SKM-1 (cell line): Measurements from ENCODE around the gene PADI3.

ENCODE experiments used
- DNase-seq: peaks from one replicate; lab custom pipeline; 2025; ENCODE audit not compliant: unreplicated experiment; lab: John Stamatoyannopoulos, UW

PADI3 gene, protein sequence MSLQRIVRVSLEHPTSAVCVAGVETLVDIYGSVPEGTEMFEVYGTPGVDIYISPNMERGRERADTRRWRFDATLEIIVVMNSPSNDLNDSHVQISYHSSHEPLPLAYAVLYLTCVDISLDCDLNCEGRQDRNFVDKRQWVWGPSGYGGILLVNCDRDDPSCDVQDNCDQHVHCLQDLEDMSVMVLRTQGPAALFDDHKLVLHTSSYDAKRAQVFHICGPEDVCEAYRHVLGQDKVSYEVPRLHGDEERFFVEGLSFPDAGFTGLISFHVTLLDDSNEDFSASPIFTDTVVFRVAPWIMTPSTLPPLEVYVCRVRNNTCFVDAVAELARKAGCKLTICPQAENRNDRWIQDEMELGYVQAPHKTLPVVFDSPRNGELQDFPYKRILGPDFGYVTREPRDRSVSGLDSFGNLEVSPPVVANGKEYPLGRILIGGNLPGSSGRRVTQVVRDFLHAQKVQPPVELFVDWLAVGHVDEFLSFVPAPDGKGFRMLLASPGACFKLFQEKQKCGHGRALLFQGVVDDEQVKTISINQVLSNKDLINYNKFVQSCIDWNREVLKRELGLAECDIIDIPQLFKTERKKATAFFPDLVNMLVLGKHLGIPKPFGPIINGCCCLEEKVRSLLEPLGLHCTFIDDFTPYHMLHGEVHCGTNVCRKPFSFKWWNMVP

DNA sequence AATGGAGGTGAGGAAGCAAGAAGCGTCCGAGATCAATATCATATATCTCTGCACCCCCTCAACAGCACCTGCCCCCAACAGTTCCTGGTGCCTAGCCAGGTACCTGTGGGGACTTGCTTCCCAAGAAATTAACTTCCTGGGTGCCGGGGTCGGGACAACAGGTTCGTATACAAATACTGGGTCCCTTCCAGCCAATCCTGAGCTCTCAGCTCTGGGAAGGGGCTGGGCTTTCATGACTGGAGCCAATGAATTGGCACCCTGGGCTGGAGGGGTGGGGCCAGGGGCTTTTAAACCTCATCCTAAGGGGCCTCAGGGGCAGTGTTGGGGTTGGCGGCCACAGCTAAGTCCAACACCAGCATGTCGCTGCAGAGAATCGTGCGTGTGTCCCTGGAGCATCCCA is at the start of gene PADI3:
Gene PADI3 (plus strand): TSS at position 318 of the 400 bp plus-strand sequence. CDS start 40 bp downstream, at position 358.
- DNase-seq = no peak

GRCh38 chr1:17199267-17200044 is 49.4 kb upstream of the PADI3 start:
- DNase-seq = no peak

DNA sequence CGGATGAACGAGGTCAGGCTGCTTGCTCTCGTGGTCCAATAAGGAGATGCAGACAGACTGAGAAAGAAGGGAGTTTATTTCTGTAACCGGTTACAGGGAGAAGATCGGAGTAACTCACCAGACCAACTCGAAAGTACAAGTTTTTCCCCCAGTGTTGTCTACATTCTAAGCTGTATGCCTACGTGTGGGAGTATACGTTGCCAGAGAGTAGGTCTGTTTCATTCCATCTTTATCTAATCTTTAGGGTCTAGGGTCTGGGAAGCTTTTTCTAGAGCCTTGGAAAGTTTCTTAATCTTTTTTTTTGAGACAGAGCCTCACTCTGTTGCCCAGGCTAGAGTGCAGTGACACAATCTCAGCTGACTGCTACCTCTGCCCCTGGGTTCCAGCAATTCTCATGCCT is 48.7 kb upstream of the PADI3 start:
- DNase-seq = no peak

DNA sequence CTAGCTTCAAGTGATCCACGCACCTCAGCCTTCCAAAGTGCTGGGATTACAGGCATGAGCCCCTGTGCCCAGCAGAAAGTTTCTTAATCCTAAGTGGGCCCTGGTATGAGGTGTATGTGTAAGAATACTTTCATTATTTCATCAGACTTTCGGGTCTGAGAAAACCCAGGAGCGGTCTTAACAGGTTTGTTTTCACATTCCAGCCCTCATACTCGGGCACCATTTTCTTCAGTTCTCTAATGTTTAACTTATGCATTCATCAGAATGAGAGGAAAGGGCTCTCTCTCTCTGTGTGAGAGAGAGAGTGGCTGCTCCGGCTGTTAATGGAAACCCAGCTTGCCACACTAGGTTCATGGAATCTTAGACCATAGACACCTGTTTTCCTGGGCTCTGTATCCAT is 48.1 kb upstream of the PADI3 start:
- no peak for DNase-seq

DNA sequence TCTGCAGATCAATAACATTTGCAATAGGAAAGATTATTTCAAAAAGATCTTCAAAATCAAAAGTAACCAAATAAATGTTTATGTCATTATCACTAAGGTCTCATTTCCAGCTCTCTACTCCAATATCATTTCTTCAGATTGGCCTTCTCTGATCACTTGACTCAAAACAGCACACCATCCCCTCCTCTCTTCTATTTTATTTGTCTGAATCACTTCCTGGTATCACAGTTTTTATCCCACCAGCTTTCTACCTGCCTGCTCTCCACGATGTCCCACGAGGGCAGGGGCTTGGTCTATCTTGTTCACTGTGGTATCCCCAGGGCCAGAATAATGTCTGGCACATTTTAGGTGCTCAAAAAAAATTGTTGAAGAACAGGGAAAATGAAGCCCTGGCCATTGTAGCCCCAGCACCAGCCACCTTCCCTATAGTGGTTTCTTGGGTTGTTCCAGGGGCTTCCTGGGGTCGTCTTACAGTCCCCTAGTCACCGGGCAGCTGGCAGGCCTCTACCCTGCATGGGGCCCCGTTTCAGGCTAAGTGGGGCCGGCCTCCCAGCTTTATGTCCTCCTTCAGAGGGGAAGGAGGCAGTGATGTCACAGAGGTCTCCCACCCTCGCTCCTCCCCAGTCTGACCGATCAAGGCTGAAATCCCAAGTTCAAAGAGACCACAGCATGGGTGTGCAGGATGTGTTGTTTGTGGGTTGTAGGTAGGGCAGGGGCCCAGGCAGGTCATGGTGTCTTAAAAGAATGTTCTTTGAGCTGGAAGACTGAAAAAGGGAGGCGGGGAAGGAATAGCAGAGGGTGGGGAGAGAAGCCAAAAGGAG is 47.5 kb upstream of the PADI3 start:
- DNase-seq = no peak

DNA sequence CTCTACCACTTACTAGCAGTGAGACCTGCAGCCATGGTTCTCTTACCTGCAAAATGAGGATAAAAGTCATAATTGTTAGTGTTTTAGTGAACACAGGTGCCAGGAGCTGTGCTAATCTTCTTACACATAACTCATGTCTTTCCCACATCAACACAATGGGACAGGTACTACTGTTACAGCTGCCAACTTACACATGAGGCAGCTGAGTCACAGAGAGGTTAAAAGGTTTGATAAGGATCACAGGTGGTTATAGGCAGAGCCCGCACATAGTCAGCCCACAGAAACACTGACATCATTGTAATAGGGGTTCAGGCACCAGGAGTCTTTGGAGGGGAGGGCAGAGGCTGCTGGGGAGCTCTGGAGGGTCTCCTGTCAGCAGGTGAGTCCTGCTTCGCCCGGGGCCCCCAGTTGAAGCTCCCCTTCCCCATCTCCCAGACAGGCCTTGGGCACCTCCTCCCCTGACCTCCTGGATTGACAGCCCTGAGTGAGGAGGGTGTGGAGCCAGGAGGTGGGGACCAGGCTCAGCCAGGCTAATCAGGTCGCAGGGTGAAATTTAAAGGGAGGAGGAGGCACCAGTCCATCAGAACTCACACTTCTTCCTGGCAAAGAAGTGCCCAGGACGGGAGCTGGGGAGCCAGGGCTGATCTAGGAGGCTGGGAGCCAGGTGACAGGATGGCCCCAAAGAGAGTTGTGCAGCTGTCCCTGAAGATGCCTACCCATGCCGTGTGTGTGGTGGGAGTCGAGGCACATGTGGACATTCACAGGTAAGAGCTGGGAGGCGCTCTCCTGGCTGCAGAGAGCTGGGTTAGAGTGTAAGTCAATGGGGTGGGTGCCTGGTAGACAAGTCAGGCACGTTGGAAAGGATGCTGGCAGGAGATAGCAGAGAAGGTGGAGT is 44.1 kb upstream of the PADI3 start, which contains the start of gene PADI1:
Gene PADI1 (plus strand): TSS at position 583 of the 895 bp plus-strand sequence. CDS start 90 bp downstream, at position 673.
- DNase-seq = no peak

- no peak for DNase-seq
Measured at GRCh38 chr1:17205652-17206051, 43.2 kb upstream of the PADI3 start.

DNA sequence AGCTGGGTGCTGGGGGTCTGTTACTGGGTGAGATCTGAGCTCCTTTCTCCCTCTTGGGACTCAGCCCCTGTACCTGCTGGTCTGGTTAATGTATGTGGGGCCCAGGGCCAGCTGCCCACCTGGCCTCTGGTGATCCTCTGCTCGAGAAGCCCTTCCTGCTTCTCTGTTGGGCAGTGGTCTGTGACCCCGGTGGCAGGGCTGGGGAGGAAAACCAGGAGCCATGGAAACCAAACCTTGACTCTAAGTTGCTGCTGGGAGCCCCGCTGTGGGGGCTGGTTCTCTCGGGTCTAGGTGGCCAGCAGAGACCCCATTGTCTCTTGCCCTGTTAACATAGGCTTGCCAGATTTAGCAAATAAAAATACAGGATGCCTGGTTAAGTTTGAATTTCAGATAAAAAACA is 42.7 kb upstream of the PADI3 start:
- no peak for DNase-seq

DNA sequence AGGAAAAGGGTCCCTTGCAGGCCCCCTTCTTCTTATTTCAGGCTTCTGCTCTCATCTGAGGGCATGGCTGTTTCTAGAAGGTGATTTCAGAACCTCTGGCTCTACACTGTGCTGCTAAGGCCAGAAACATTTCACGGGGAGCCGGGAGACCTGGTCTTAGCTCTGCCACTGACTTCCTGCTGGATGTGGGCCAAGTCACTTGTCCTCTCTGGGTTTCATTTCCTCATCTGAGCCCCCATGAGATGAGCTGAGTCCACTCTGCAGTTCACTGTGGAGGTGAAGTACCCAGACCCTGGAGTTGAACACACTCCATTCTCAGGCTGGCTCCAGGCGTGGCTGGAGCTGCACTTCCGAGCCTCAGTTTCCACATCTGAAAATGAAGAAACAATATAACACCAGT is 41.9 kb upstream of the PADI3 start:
- peak; percentile 18 for DNase-seq

GRCh38 chr1:17207540-17207939 is 41.4 kb upstream of the PADI3 start:
- peak; percentile 41 for DNase-seq

- DNase-seq = peak; percentile 23
Measured at GRCh38 chr1:17207966-17208418, 40.9 kb upstream of the PADI3 start.

GRCh38 chr1:17208546-17208945 is 40.4 kb upstream of the PADI3 start:
- no peak for DNase-seq

- DNase-seq = no peak
Measured at GRCh38 chr1:17209430-17209829, 39.5 kb upstream of the PADI3 start.

DNA sequence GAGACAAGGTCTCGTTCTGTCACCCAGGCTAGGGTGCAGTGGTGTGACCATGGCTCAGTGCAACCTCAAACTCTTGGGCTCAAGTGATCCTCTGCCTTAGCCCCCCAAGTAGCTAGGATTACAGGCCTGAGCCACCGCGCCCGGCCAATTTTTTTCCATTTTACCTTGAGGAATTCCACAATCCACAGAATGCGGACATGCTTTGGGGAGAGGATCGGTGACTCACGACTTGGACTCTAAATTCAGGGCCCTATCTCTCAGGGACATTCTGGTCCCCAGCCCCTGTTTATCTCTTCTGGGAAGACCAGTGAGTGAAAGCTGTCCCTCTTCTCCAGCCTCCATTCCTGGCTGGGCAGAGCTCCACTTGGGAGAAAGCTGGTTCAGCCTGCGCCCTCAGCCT is 38.7 kb upstream of the PADI3 start:
- no peak for DNase-seq

- DNase-seq = no peak
Measured at GRCh38 chr1:17211377-17211776, 37.5 kb upstream of the PADI3 start.

GRCh38 chr1:17212009-17212408 is 36.9 kb upstream of the PADI3 start:
- no peak for DNase-seq

- peak; percentile 92 for DNase-seq
Measured at GRCh38 chr1:17212487-17213121, 36.3 kb upstream of the PADI3 start.

GRCh38 chr1:17213148-17213781 is 35.6 kb upstream of the PADI3 start:
- DNase-seq = no peak

- DNase-seq = no peak
Measured at GRCh38 chr1:17213782-17214148, 35.1 kb upstream of the PADI3 start.
